Stimulated activated CD4-positive, alpha-beta T cell treated with anti-CD3 and anti-CD28 coated beads, Interleukin-4, amount 100 ng/mL, for 48 hours (primary cell): Measurements from ENCODE around the gene TCEAL5.
"Not testable (repeated sequence)": the region's sequence is repeated elsewhere in the genome, so short reads cannot be mapped to it uniquely, and the experiment has no call there.

ENCODE experiments used
- DNase-seq, 2 donors: peaks; one replicate each; pipeline ENCODE4 v3.0.0-alpha.2; 2020; ENCODE audit warnings: low read depth in 2 of 2

Gene TCEAL5

GRCh38 chrX:103234869-103235268 is 41.7 kb downstream of the TCEAL5 start:
- DNase-seq, result no peak

- DNase-seq, result no peak
These were observed 43.3 kb downstream of the TCEAL5 start for GRCh38 chrX:103233263-103233662.

- not testable (repeated sequence) for DNase-seq
These were observed 50.6 kb downstream of the TCEAL5 start for GRCh38 chrX:103225918-103226317.
